Left ventricle myocardium superior (tissue), 1 donor: ENCODE data around the gene LRRC72. TPM values are rescaled to one million over a fixed set of nuclear protein-coding genes. Genes with fewer than 3 reads are reported as not detected.

ENCODE experiments used
- ATAC-seq: fragments of 200-7000 bp; cut with Tn5 transposase; one replicate; pipeline ENCODE4 v1.9.1; 2020; ENCODE audit warnings: mild to moderate bottlenecking, moderate library complexity
- DNase-seq: peaks from one replicate; pipeline ENCODE4 v3.0.0-alpha.2; 2020
- intact Hi-C: fragments of 100-400 bp; cut with micrococcal nuclease; formaldehyde crosslinking; loops from one replicate; pipeline ENCODE4 v1.11.0; 2022
- total RNA-seq: library from RNA; stranded (reverse); fragmentation: NEBNext Ultra II Directional; extraction: Animal tissue kit (Norgen Biotek cat#: 25700); gene quantifications from one replicate; pipeline ENCODE4 v1.2.1, GENCODE V29; 2021
- donor health status: DM: no; HTN: yes; CAD: no; lungs with severe emphysema.

The LRRC72 gene
- total RNA-seq, 1 donor from 2014 or later, result not detected

DNA sequence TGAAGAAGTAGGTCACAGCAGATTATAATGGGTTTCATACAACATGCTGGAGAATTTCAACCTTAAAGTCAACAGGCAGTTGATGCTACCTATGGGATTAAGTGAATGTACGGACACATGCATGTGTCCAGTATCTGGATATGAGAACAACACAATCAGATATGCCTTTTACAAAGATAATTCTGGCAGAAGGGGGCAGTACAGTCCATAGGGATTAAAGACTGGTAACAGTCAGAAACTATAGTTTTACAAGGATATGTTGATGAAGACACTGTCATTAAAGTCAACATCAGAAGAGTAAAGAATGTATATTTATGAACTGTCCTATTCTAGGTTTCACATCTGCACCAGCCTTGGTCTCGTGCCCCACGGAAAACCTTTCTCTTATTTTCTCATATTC is 77.4 kb downstream of the LRRC72 start:
- ATAC-seq (no peak), DNase-seq (no peak)
- intact Hi-C loops, result no loop called here

DNA sequence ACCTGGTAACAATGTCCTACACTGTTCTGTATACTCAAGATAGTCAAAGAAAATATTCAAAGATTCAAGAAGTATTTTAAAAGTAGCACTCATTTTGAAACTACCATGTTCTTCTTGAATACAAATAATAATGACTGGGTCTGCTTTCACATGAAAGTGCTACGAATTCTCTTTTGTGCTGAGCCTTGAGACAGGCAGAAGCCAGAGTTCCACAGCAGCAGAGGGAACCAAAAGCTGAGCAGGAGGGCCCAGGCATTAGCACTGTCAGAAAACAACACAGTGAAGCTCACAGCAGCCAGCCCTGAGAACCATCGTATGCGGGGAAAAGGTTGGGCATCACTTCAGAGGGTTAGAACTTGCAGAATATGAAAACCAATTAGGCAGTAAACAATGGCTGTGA is 80.1 kb downstream of the LRRC72 start:
- no peak for ATAC-seq
- intact Hi-C loops, result no loop called here
- DNase-seq, result no peak

DNA sequence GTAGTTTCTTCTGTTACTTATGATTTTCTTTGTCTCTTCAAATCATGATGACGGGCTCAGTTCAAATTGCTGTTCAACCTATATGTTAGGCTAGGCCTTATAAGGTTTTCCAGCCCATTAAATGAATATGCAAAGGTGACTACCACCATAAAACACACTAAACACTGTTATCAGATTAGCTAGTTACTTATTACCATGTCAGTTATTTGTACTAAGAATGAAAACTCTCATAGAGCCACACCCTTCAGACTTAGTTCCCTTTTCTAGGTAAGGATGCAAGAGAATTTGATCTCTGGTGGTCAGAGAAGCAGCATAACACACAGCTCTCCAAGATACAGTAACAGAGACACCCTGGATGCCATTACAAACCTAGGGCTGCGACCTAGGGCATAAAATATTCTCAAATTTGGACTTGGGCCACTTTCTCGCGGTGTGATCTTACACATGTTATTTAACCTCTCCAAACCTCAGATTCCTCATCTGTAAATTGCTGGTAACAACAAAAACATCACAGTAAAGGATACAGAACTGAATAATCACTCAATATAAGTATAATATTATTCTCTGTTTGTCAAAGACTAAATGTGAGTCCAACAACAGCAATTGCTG is 83.3 kb downstream of the LRRC72 start:
- ATAC-seq (no peak), DNase-seq (no peak)
- intact Hi-C loops, result no loop called here

DNA sequence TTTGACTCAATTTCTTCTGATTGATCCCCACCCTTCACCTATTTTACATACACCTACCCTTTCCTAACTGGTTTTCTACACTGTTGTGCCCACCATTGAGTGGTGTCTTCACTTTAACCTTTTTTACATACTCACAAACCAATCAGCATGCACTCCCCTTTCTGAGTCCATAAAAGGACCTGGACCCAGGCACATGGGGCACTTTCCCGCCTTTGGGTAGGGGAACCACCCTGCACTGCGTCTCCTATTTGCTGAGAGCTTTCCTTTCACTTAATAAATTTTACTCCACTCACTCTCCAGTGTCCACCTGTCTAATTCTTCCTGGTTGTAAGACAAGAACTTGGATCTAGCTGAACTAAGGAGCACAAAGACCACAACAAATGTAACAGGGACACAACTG is 85.1 kb downstream of the LRRC72 start:
- DNase-seq, result no peak
- ATAC-seq, result no peak
- intact Hi-C loops, result no loop called here

DNA sequence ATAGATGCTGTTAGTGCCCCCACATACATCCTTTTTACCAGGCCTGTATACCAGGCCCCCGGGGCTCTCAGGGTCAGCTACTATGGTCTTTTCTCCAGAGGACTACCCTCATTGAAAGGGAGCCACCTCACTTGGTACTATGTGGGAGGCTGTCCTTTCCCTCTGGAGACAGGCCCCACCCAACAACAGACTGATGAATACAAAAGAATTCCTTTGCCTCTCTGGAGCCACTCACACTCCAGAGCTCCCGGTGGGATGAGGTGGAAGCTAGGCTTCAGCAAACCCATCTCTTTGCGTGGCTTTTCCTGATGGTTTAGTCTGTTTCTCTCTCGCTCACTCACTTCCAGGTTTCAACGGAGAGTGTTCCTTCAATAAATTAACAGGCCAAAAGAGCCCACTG is 88.6 kb downstream of the LRRC72 start:
- ATAC-seq (no peak), DNase-seq (no peak)
- intact Hi-C loops, result no loop called here

DNA sequence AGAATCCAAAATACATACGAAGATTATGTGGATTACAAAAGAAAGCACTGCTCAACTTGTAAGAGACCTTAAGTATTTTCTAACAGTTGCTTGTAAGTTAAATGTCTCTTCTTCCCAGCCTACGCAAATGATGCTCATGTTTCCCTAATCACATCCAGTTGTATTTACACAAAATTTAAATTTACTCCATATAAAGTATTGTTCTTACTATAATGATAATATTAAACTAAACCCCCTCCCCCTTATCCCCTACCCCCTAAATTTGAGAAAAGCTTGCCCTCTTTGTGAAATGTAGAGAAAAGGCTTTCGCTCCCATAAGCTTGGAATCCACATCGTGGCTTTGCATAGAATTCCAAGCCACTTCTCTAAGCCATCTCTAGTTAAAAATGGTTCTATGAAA is 89.5 kb downstream of the LRRC72 start:
- DNase-seq (no peak), ATAC-seq (no peak)
- intact Hi-C loops, result no loop called here

DNA sequence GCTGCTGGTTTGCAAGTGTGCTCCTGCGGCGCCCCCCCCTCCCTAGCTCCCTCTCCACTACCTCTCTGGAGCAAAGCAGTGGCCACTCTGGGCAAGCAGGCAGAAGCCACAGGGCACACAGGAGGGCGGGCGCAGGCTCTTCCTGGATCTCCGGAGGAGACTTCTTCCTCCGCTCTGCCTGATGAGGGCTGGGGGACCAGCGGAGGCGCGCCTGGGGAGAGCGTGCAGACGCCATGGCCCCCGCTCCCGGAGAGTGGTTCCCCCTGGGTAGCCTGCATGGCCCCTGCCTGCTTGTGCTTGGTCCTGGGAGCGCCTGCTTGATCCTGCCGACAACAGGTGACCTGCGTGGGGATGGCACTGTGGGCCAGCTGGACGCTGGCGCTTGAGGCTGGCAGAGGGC is 89.9 kb downstream of the LRRC72 start:
- DNase-seq (no peak), ATAC-seq (no peak)
- intact Hi-C loops, result no loop called here

DNA sequence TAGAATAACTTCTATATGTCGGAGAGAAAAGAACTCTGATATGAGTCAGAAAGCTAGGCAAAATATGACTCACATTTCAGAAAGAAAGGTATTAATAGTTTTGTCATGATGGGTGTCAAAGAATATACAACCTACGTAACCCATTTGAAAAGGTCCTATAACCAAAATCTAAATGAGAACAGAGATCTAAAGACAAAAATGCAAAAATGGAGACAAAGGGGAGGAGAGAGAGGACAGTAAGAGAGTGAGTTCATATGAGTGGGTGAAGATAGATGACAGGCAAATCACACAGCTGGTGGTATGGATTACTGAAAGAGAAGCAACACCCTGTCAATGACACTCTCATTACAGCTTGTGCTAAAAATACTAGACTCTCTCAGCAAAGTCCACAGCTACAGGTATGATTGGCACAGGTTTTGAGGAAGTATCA is 93.4 kb downstream of the LRRC72 start:
- DNase-seq (no peak), ATAC-seq (peak; percentile 65)
- intact Hi-C loops, result no loop called here

DNA sequence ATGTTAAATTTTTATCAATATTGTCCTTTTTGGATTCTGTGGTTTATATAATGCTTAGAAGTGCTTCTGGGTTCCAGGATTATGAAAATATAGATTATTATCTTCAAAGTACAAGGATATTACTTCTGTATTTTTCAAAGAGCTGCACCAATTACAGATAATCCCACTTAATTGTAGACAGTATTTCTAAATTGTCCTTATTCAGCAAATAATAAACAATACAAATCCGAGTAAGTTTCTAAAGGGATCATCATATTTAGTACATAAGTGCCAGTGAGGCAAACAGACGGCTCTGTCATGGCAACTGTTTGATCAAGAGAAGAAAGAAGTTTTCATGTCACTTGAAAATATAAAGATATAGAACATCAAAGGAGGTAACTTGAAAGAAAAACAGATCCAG is 99.8 kb downstream of the LRRC72 start:
- DNase-seq, result no peak
- intact Hi-C loops, result no loop called here
- ATAC-seq, result no peak

DNA sequence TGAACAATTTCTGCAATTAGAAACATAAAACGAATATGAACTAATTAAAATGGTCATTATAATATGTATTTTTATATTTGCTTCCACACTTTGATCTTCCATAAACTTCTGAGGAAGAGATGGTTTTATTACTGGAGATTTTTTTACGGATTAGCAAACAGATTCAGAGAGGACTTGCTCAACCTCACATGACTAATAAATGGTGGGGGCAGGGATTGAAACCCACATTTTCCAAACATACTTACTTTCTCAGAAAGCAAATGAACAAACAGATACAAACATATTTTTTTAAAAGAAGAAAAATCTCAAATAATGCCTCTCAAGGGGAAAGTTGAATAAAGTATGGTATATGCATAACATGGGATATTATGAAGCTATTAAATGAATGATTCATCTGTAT is 100.6 kb downstream of the LRRC72 start:
- DNase-seq, result no peak
- intact Hi-C loops, result no loop called here
- no peak for ATAC-seq

DNA sequence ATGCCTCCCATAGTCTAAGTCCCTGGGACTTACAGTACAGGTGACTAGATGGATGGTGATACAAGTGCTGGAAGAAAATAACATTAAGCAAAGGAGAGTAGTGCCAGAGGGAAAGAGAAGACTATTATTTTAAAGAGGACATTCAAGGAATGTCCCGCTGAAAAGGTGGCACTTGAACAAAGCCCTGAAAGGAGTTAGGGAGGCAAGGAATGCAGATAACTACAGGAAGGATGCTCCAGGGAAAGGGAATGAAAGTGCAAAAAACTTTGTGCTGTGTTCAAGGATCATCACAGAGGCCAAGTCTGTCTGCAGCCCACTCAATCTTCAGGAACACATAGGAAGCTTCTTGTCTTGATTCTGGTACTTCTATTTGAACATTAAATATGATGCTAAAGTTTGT is 104.0 kb downstream of the LRRC72 start:
- DNase-seq (no peak), ATAC-seq (no peak)
- intact Hi-C loops, result no loop called here

Other genes with a start within 250 kb of the LRRC72 start
- 7.5 TPM for gene CRPPA, start 105.3 kb upstream of the LRRC72 start, total RNA-seq
- gene SOSTDC1, start 61.1 kb upstream of the LRRC72 start, total RNA-seq, result 1.4 TPM
- 24.6 TPM for gene ANKMY2, start 118.9 kb downstream of the LRRC72 start, total RNA-seq
- gene BZW2, start 119.4 kb downstream of the LRRC72 start, total RNA-seq, result 377 TPM
- gene TSPAN13, start 226.9 kb downstream of the LRRC72 start, total RNA-seq, result 18.1 TPM